Upper lobe of right lung (tissue), 1 donor: ENCODE data around the gene RNF123. TPM values are rescaled to one million over a fixed set of nuclear protein-coding genes. Genes with fewer than 3 reads are reported as not detected.

Source experiments
- ATAC-seq: fragments of 200-7000 bp; cut with Tn5 transposase; one replicate; pipeline ENCODE4 v1.9.1; 2020; ENCODE audit warnings: mild to moderate bottlenecking, moderate library complexity
- DNase-seq: peaks from one replicate; pipeline ENCODE4 v3.0.0-alpha.2; 2020
- H3K27ac ChIP-seq: fragments of 200-600 bp; one replicate; pipeline ENCODE4 v1.8.0; 2022
- H3K27me3 ChIP-seq: fragments of 200-600 bp; one replicate; pipeline ENCODE4 v1.8.0; 2022; ENCODE audit warnings: mild to moderate bottlenecking
- H3K36me3 ChIP-seq: fragments of 200-600 bp; one replicate; pipeline ENCODE4 v1.8.0; 2022
- H3K4me1 ChIP-seq: fragments of 200-600 bp; one replicate; pipeline ENCODE4 v1.8.0; 2022
- H3K4me3 ChIP-seq: fragments of 200-600 bp; one replicate; pipeline ENCODE4 v1.8.0; 2022; ENCODE audit warnings: mild to moderate bottlenecking
- H3K9me3 ChIP-seq: fragments of 200-600 bp; one replicate; pipeline ENCODE4 v1.8.0; 2022
- CTCF ChIP-seq: fragments of 200-600 bp; IDR thresholded peaks from one replicate; pipeline ENCODE4 v1.8.0; 2022; ENCODE audit warnings: antibody characterized with exemption
- intact Hi-C: fragments of 100-400 bp; cut with DNase I; formaldehyde crosslinking; loops from one replicate; pipeline ENCODE4 v1.11.0; 2022
- total RNA-seq: library from RNA; stranded (reverse); fragmentation: NEBNext Ultra II Directional; extraction: Animal tissue kit (Norgen Biotek cat#: 25700); gene quantifications from one replicate; pipeline ENCODE4 v1.2.1, GENCODE V29; 2021
- donor health status: DM: no; HTN: yes; CAD: no; lungs with severe emphysema.

Gene RNF123
- total RNA-seq, 1 donor from 2014 or later: 41.4 TPM

- DNase-seq (no peak), ATAC-seq (no peak)
- Histone ChIP-seq H3K36me3 (no peaks in the 10 kb centered on the region), H3K4me3 (no peak overlapping the region), H3K9me3 (no peaks in the 10 kb centered on the region), H3K4me1 (peaks cover 12% of the 10 kb centered on the region), H3K27me3 (no peaks in the 10 kb centered on the region), H3K27ac (no peak overlapping the region)
- no peak for TF ChIP-seq CTCF
- intact Hi-C loops: no loop called here
These were observed 67.8 kb downstream of the RNF123 start for GRCh38 chr3:49757197-49757596.

GRCh38 chr3:49759226-49759625, 69.9 kb downstream of the RNF123 start:
- no peak for TF ChIP-seq CTCF
- H3K27ac ChIP-seq: no peak overlapping the region
- H3K4me1 ChIP-seq: peaks cover 7% of the 10 kb centered on the region
- DNase-seq: no peak
- ATAC-seq: no peak
- H3K9me3 ChIP-seq: no peaks in the 10 kb centered on the region
- intact Hi-C loops: no loop called here
- no peaks in the 10 kb centered on the region for H3K27me3 ChIP-seq
- H3K36me3 ChIP-seq: peaks cover 4% of the 10 kb centered on the region
- H3K4me3 ChIP-seq: no peak overlapping the region

GRCh38 chr3:49761661-49762060, 72.3 kb downstream of the RNF123 start:
- TF ChIP-seq CTCF: no peak
- Histone ChIP-seq H3K4me3 (no peak overlapping the region), H3K27ac (no peak overlapping the region), H3K27me3 (no peaks in the 10 kb centered on the region), H3K4me1 (no peaks in the 10 kb centered on the region), H3K9me3 (no peaks in the 10 kb centered on the region), H3K36me3 (peaks cover 5% of the 10 kb centered on the region)
- ATAC-seq: no peak
- no peak for DNase-seq
- intact Hi-C loops: no loop called here

- no peak for TF ChIP-seq CTCF
- no peaks in the 10 kb centered on the region for H3K9me3 ChIP-seq
- no peaks in the 10 kb centered on the region for H3K4me1 ChIP-seq
- no peak overlapping the region for H3K4me3 ChIP-seq
- DNase-seq (no peak), ATAC-seq (no peak)
- H3K27me3 ChIP-seq: no peaks in the 10 kb centered on the region
- peaks cover 10% of the 10 kb centered on the region for H3K36me3 ChIP-seq
- intact Hi-C loops: no loop called here
- no peak overlapping the region for H3K27ac ChIP-seq
These were observed 74.6 kb downstream of the RNF123 start for GRCh38 chr3:49763981-49764380.

- Histone ChIP-seq H3K4me3 (no peak overlapping the region), H3K9me3 (no peaks in the 10 kb centered on the region), H3K27ac (no peak overlapping the region), H3K36me3 (peaks cover 15% of the 10 kb centered on the region), H3K27me3 (no peaks in the 10 kb centered on the region), H3K4me1 (peaks cover 6% of the 10 kb centered on the region)
- no peak for TF ChIP-seq CTCF
- intact Hi-C loops: no loop called here
- ATAC-seq (no peak), DNase-seq (no peak)
These were observed 80.0 kb downstream of the RNF123 start for GRCh38 chr3:49769286-49769915.

- H3K4me1 ChIP-seq: peaks cover 6% of the 10 kb centered on the region
- intact Hi-C loops: no loop called here
- TF ChIP-seq CTCF: no peak
These were observed 80.6 kb downstream of the RNF123 start for GRCh38 chr3:49769926-49770325.

More at GRCh38 chr3:49769926-49770325, 80.6 kb downstream of the RNF123 start:
- ATAC-seq (no peak), DNase-seq (no peak)
- Histone ChIP-seq H3K9me3 (no peaks in the 10 kb centered on the region), H3K4me3 (no peak overlapping the region), H3K27me3 (no peaks in the 10 kb centered on the region), H3K27ac (no peak overlapping the region), H3K36me3 (peaks cover 16% of the 10 kb centered on the region)
